SK-N-SH (cell line): ENCODE measurements around the gene MYO9A. TPM values are rescaled to one million over a fixed set of nuclear protein-coding genes. Genes with fewer than 3 reads are reported as not detected.

Experiments used
- CTCF ChIA-PET: fragments of 300-600, 350-600 bp; formaldehyde crosslinking; extraction: SDS; loops from one replicate; lab custom pipeline; 2021; lab: Yijun Ruan, JAX
- POLR2A ChIA-PET: fragments of 350-600 bp; sonication (Branson Sonifier 250); formaldehyde crosslinking; extraction: SDS; loops from one replicate; lab custom pipeline; 2020; ENCODE audit warnings: antibody characterized with exemption, inconsistent platforms; lab: Yijun Ruan, JAX
- DNase-seq: peaks from one replicate; pipeline ENCODE4 v3.0.0; 2012
- H2AFZ ChIP-seq: fragments of 200-600 bp; sonication (generic); 2 replicates; pipeline ENCODE4 v1.8.1; 2016; ENCODE audit warnings: antibody characterized with exemption, mild to moderate bottlenecking, low read depth
- H3F3A ChIP-seq: fragments of 200-600 bp; sonication (generic); replicated peaks from 2 replicates; pipeline ENCODE3; 2016; ENCODE audit warnings: antibody characterized with exemption, mild to moderate bottlenecking; ENCODE audit not compliant: insufficient read depth
- H3K27ac ChIP-seq, 2 experiments: fragments of 200-500 bp in 1 of 2; fragments of 200-600 bp in 1 of 2; sonication (Bioruptor generic) in 1 of 2; sonication (generic), shearing (Covaris generic) in 1 of 2; 2 replicates each; pipeline versions ENCODE4 v1.5.1 to v1.6.1; 2014 to 2016; ENCODE audit warnings: low read depth in 2 of 2, inconsistent platforms in 1 of 2, low read length in 1 of 2, mild to moderate bottlenecking in 1 of 2, mixed read lengths in 1 of 2
- H3K27me3 ChIP-seq: fragments of 200-600 bp; sonication (generic), shearing (Covaris generic); 2 replicates; pipeline ENCODE4 v1.6.1; 2016; ENCODE audit warnings: mixed run types; ENCODE audit not compliant: insufficient read depth
- H3K36me3 ChIP-seq, 2 experiments: fragments of 200-500 bp in 1 of 2; fragments of 200-600 bp in 1 of 2; sonication (Bioruptor generic) in 1 of 2; sonication (generic) in 1 of 2; replicated peaks in 1 of 2; 2 replicates each; pipeline versions ENCODE3 to v1.5.1; 2014 to 2016; ENCODE audit warnings: low read length in 1 of 2, mild to moderate bottlenecking in 1 of 2; ENCODE audit not compliant: insufficient read depth in 2 of 2, control insufficient read depth in 1 of 2
- H3K4me1 ChIP-seq, 2 experiments: fragments of 200-500 bp in 1 of 2; fragments of 200-600 bp in 1 of 2; sonication (Bioruptor generic) in 1 of 2; sonication (generic), shearing (Covaris generic) in 1 of 2; 2 replicates each; pipeline versions ENCODE4 v1.5.1 to v1.6.1; 2014 to 2016; ENCODE audit warnings: low read depth in 1 of 2, low read length in 1 of 2, mixed run types in 1 of 2; ENCODE audit not compliant: insufficient read depth in 2 of 2, control insufficient read depth in 1 of 2
- H3K4me2 ChIP-seq: fragments of 200-600 bp; sonication (generic), shearing (Covaris generic); 2 replicates; pipeline ENCODE4 v1.6.1; 2017; ENCODE audit warnings: mixed run types
- H3K4me3 ChIP-seq, 2 experiments: fragments of 200-500 bp in 1 of 2; fragments of 200-600 bp in 1 of 2; sonication (Bioruptor generic) in 1 of 2; sonication (generic), shearing (Covaris generic) in 1 of 2; 2 replicates each; pipeline versions ENCODE4 v1.5.1 to v1.8.1; 2014 to 2016; ENCODE audit warnings: low read depth in 2 of 2, inconsistent platforms in 1 of 2, low read length in 1 of 2, mild to moderate bottlenecking in 1 of 2, mixed read lengths in 1 of 2, moderate library complexity in 1 of 2
- H3K79me2 ChIP-seq: fragments of 200-600 bp; sonication (generic); 2 replicates; pipeline ENCODE4 v1.8.1; 2017; ENCODE audit warnings: mild to moderate bottlenecking; ENCODE audit not compliant: insufficient read depth
- H3K9ac ChIP-seq: fragments of 200-600 bp; sonication (generic); 2 replicates; pipeline ENCODE4 v1.6.1; 2017; ENCODE audit warnings: mixed run types
- H3K9me2 ChIP-seq: fragments of 200-600 bp; sonication (generic); 2 replicates; pipeline ENCODE4 v1.6.1; 2017; ENCODE audit warnings: mixed run types
- H3K9me3 ChIP-seq: fragments of 200-600 bp; sonication (generic); 2 replicates; pipeline ENCODE4 v1.6.1; 2017; ENCODE audit warnings: mixed run types, mild to moderate bottlenecking, moderate library complexity
- H4K20me1 ChIP-seq: fragments of 200-600 bp; sonication (generic); 2 replicates; pipeline ENCODE4 v1.6.1; 2017; ENCODE audit warnings: mild to moderate bottlenecking, mixed run types; ENCODE audit not compliant: insufficient read depth
- FOXJ3 ChIP-seq: sonication (generic); formaldehyde crosslinking; IDR thresholded peaks from 2 replicates; pipeline ENCODE4 v1.5.1; 2020; ENCODE audit warnings: mild to moderate bottlenecking, missing genetic modification reagents
- FOXM1 ChIP-seq: IDR thresholded peaks from 2 replicates; pipeline ENCODE4 v1.4.0; 2012; ENCODE audit warnings: low read depth, mild to moderate bottlenecking
- GATA2 ChIP-seq: sonication (generic); formaldehyde crosslinking; IDR thresholded peaks from 2 replicates; pipeline ENCODE4 v1.5.0; 2020; ENCODE audit warnings: mild to moderate bottlenecking, missing genetic modification reagents
- JUND ChIP-seq: IDR thresholded peaks from 2 replicates; pipeline ENCODE4 v1.4.0; 2012
- MEF2A ChIP-seq: IDR thresholded peaks from 2 replicates; pipeline ENCODE4 v1.4.0; 2012; ENCODE audit warnings: low read depth, borderline replicate concordance
- MXI1 ChIP-seq: IDR thresholded peaks from 2 replicates; pipeline ENCODE4 v1.6.1; 2012; ENCODE audit warnings: mild to moderate bottlenecking, low read depth, low read length, improper control_type of control experiment
- POLR2AphosphoS5 ChIP-seq: IDR thresholded peaks from 2 replicates; pipeline ENCODE4 v1.6.1; 2012; ENCODE audit warnings: low read depth, low read length
- RCOR1 ChIP-seq: fragments of 150-350 bp; IDR thresholded peaks from 2 replicates; pipeline ENCODE4 v1.6.1; 2017; ENCODE audit warnings: antibody characterized with exemption, low read length
- RFX5 ChIP-seq: IDR thresholded peaks from 2 replicates; pipeline ENCODE4 v1.6.1; 2012; ENCODE audit warnings: mild to moderate bottlenecking, improper control_type of control experiment, low read length
- TEAD4 ChIP-seq: IDR thresholded peaks from 2 replicates; pipeline ENCODE4 v1.4.0; 2012; ENCODE audit warnings: mild to moderate bottlenecking, borderline replicate concordance; ENCODE audit not compliant: insufficient read depth
- WGBS: methylation state at CpG from one replicate; pipeline ENCODE4 v1.1.6; 2017; ENCODE audit warnings: low lambda C conversion rate; 5-methylcytosine and 5-hydroxymethylcytosine counted together
- polyA plus RNA-seq, 3 experiments: library from polyadenylated mRNA; depleted of rRNA; stranded (reverse); fragments of >200 nt; gene quantifications; 2 replicates each; pipeline ENCODE4 v1.2.3, GENCODE V29; 2012
- TF ChIP-seq, protein P1 (sequence below): IDR thresholded peaks from 2 replicates; pipeline ENCODE4 v1.4.0; 2012; ENCODE audit warnings: low read depth
- TF ChIP-seq, protein P2 (sequence below): IDR thresholded peaks from 2 replicates; pipeline ENCODE4 v1.4.0; 2012; ENCODE audit warnings: low read depth, borderline replicate concordance
- TF ChIP-seq, protein P3 (sequence below): IDR thresholded peaks from 2 replicates; pipeline ENCODE4; 2012
- TF ChIP-seq, protein P4 (sequence below): fragments of 200-600 bp; sonication (generic); IDR thresholded peaks from 2 replicates; pipeline ENCODE4 v1.6.1; 2017; ENCODE audit warnings: antibody characterized with exemption, mild to moderate bottlenecking, moderate library complexity
- TF ChIP-seq, protein P5 (sequence below): fragments of 150-350 bp; IDR thresholded peaks from 2 replicates; pipeline ENCODE4 v1.6.1; 2016; ENCODE audit warnings: mild to moderate bottlenecking, low read depth, low read length
- TF ChIP-seq, protein P6 (sequence below): IDR thresholded peaks from 2 replicates; pipeline ENCODE4 v1.4.0; 2012; ENCODE audit warnings: low read depth, borderline replicate concordance

Gene MYO9A
- polyA plus RNA-seq, 1 of the 3 experiments (the other 2 are of a cell fraction) = 4.1 TPM

DNA sequence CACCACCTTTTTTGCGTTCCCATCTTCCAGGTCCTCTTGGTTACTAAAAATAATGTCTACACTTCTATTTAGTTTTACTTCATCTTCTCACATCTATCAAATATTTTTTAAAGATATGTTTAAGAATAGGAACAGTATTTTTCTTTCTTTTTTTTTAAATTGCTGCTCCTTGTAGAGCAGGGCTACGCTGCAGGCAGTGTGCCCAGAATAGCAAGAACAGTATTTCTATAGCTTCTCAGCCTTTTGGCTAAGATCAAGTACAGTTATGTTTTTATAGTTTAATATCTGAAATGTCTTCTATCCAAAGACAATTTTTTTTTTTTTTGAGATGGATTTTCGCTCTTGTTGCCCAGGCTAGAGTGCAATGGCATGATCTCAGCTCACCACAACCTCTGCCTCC, 73.0 kb downstream of the MYO9A start (continued):
- TF ChIP-seq, protein P1, sequence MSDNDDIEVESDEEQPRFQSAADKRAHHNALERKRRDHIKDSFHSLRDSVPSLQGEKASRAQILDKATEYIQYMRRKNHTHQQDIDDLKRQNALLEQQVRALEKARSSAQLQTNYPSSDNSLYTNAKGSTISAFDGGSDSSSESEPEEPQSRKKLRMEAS = no peak
- TF ChIP-seq TEAD4 (no peak), MEF2A (no peak), FOXJ3 (CRISPR knock-in tag) (no peak), MXI1 (no peak), FOXM1 (no peak), RCOR1 (no peak)
- TF ChIP-seq, protein P2, sequence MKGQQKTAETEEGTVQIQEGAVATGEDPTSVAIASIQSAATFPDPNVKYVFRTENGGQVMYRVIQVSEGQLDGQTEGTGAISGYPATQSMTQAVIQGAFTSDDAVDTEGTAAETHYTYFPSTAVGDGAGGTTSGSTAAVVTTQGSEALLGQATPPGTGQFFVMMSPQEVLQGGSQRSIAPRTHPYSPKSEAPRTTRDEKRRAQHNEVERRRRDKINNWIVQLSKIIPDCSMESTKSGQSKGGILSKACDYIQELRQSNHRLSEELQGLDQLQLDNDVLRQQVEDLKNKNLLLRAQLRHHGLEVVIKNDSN = no peak
- TF ChIP-seq, protein P3, sequence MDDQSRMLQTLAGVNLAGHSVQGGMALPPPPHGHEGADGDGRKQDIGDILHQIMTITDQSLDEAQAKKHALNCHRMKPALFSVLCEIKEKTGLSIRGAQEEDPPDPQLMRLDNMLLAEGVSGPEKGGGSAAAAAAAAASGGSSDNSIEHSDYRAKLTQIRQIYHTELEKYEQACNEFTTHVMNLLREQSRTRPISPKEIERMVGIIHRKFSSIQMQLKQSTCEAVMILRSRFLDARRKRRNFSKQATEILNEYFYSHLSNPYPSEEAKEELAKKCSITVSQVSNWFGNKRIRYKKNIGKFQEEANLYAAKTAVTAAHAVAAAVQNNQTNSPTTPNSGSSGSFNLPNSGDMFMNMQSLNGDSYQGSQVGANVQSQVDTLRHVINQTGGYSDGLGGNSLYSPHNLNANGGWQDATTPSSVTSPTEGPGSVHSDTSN = no peak

DNA sequence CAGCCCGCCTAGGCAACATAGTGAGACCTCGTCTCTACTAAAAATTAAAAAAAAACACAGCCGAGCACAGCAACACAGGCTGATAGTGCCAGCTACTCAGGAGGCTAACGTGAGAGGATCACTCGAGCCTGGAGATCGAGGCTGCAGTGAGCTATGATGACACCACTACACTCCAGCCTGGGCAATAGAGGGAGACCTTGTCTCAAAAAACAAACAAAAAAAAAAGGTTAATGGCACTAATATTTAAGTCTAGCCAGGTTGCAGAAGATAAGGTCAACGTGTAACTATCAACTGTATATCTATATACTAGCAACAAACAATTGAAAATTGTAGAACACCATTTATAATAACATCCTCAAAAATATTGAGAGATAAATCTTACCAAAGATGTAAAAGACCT, 75.1 kb downstream of the MYO9A start:
- Histone ChIP-seq H3K4me2 (no peak overlapping the region), H2AFZ (no peak overlapping the region), H3K36me3 (peaks cover 5 to 11% of the 10 kb centered on the region in 2 experiments), H3F3A (peaks cover 11% of the 10 kb centered on the region), H3K9ac (no peak overlapping the region), H3K27ac (no peak overlapping the region), H4K20me1 (peaks cover 4% of the 10 kb centered on the region; the same call in 1 of the 2 replicates), H3K27me3 (no peaks in the 10 kb centered on the region), H3K9me2 (no peaks in the 10 kb centered on the region), H3K4me1 (no peaks in the 10 kb centered on the region), H3K9me3 (no peaks in the 10 kb centered on the region), H3K79me2 (peaks cover 40% of the 10 kb centered on the region; the same call in 1 of the 2 replicates), H3K4me3 (no peak overlapping the region)
- no peak for DNase-seq
- ChIA-PET CTCF (no interaction called here), POLR2A (no interaction called here)
- TF ChIP-seq, protein P4, sequence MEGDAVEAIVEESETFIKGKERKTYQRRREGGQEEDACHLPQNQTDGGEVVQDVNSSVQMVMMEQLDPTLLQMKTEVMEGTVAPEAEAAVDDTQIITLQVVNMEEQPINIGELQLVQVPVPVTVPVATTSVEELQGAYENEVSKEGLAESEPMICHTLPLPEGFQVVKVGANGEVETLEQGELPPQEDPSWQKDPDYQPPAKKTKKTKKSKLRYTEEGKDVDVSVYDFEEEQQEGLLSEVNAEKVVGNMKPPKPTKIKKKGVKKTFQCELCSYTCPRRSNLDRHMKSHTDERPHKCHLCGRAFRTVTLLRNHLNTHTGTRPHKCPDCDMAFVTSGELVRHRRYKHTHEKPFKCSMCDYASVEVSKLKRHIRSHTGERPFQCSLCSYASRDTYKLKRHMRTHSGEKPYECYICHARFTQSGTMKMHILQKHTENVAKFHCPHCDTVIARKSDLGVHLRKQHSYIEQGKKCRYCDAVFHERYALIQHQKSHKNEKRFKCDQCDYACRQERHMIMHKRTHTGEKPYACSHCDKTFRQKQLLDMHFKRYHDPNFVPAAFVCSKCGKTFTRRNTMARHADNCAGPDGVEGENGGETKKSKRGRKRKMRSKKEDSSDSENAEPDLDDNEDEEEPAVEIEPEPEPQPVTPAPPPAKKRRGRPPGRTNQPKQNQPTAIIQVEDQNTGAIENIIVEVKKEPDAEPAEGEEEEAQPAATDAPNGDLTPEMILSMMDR = no peak
- no peak for TF ChIP-seq RFX5
- TF ChIP-seq, protein P5, sequence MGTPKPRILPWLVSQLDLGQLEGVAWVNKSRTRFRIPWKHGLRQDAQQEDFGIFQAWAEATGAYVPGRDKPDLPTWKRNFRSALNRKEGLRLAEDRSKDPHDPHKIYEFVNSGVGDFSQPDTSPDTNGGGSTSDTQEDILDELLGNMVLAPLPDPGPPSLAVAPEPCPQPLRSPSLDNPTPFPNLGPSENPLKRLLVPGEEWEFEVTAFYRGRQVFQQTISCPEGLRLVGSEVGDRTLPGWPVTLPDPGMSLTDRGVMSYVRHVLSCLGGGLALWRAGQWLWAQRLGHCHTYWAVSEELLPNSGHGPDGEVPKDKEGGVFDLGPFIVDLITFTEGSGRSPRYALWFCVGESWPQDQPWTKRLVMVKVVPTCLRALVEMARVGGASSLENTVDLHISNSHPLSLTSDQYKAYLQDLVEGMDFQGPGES = no peak
- TF ChIP-seq GATA2 = no peak
- TF ChIP-seq FOXM1 = no peak
- TF ChIP-seq, protein P6, sequence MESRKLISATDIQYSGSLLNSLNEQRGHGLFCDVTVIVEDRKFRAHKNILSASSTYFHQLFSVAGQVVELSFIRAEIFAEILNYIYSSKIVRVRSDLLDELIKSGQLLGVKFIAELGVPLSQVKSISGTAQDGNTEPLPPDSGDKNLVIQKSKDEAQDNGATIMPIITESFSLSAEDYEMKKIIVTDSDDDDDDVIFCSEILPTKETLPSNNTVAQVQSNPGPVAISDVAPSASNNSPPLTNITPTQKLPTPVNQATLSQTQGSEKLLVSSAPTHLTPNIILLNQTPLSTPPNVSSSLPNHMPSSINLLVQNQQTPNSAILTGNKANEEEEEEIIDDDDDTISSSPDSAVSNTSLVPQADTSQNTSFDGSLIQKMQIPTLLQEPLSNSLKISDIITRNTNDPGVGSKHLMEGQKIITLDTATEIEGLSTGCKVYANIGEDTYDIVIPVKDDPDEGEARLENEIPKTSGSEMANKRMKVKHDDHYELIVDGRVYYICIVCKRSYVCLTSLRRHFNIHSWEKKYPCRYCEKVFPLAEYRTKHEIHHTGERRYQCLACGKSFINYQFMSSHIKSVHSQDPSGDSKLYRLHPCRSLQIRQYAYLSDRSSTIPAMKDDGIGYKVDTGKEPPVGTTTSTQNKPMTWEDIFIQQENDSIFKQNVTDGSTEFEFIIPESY = no peak
- TF ChIP-seq JUND = no peak
- no peak for TF ChIP-seq POLR2AphosphoS5
- WGBS = 91% methylated on average over 7 of the region's 7 CpGs
